SK-N-SH (cell line): ENCODE measurements around the gene MEGF6. TPM values are rescaled to one million over a fixed set of nuclear protein-coding genes. Genes with fewer than 3 reads are reported as not detected.

Experiments
- CTCF ChIA-PET: fragments of 300-600, 350-600 bp; formaldehyde crosslinking; extraction: SDS; loops from one replicate; lab custom pipeline; 2021; lab: Yijun Ruan, JAX
- POLR2A ChIA-PET: fragments of 350-600 bp; sonication (Branson Sonifier 250); formaldehyde crosslinking; extraction: SDS; loops from one replicate; lab custom pipeline; 2020; ENCODE audit warnings: antibody characterized with exemption, inconsistent platforms; lab: Yijun Ruan, JAX
- DNase-seq: peaks from one replicate; pipeline ENCODE4 v3.0.0; 2012
- H2AFZ ChIP-seq: fragments of 200-600 bp; sonication (generic); 2 replicates; pipeline ENCODE4 v1.8.1; 2016; ENCODE audit warnings: antibody characterized with exemption, mild to moderate bottlenecking, low read depth
- H3F3A ChIP-seq: fragments of 200-600 bp; sonication (generic); replicated peaks from 2 replicates; pipeline ENCODE3; 2016; ENCODE audit warnings: antibody characterized with exemption, mild to moderate bottlenecking; ENCODE audit not compliant: insufficient read depth
- H3K27ac ChIP-seq, 2 experiments: fragments of 200-500 bp in 1 of 2; fragments of 200-600 bp in 1 of 2; sonication (Bioruptor generic) in 1 of 2; sonication (generic), shearing (Covaris generic) in 1 of 2; 2 replicates each; pipeline versions ENCODE4 v1.5.1 to v1.6.1; 2014 to 2016; ENCODE audit warnings: low read depth in 2 of 2, inconsistent platforms in 1 of 2, low read length in 1 of 2, mild to moderate bottlenecking in 1 of 2, mixed read lengths in 1 of 2
- H3K27me3 ChIP-seq: fragments of 200-600 bp; sonication (generic), shearing (Covaris generic); 2 replicates; pipeline ENCODE4 v1.6.1; 2016; ENCODE audit warnings: mixed run types; ENCODE audit not compliant: insufficient read depth
- H3K36me3 ChIP-seq, 2 experiments: fragments of 200-500 bp in 1 of 2; fragments of 200-600 bp in 1 of 2; sonication (Bioruptor generic) in 1 of 2; sonication (generic) in 1 of 2; replicated peaks in 1 of 2; 2 replicates each; pipeline versions ENCODE3 to v1.5.1; 2014 to 2016; ENCODE audit warnings: low read length in 1 of 2, mild to moderate bottlenecking in 1 of 2; ENCODE audit not compliant: insufficient read depth in 2 of 2, control insufficient read depth in 1 of 2
- H3K4me1 ChIP-seq, 2 experiments: fragments of 200-500 bp in 1 of 2; fragments of 200-600 bp in 1 of 2; sonication (Bioruptor generic) in 1 of 2; sonication (generic), shearing (Covaris generic) in 1 of 2; 2 replicates each; pipeline versions ENCODE4 v1.5.1 to v1.6.1; 2014 to 2016; ENCODE audit warnings: low read depth in 1 of 2, low read length in 1 of 2, mixed run types in 1 of 2; ENCODE audit not compliant: insufficient read depth in 2 of 2, control insufficient read depth in 1 of 2
- H3K4me2 ChIP-seq: fragments of 200-600 bp; sonication (generic), shearing (Covaris generic); 2 replicates; pipeline ENCODE4 v1.6.1; 2017; ENCODE audit warnings: mixed run types
- H3K4me3 ChIP-seq, 2 experiments: fragments of 200-500 bp in 1 of 2; fragments of 200-600 bp in 1 of 2; sonication (Bioruptor generic) in 1 of 2; sonication (generic), shearing (Covaris generic) in 1 of 2; 2 replicates each; pipeline versions ENCODE4 v1.5.1 to v1.8.1; 2014 to 2016; ENCODE audit warnings: low read depth in 2 of 2, inconsistent platforms in 1 of 2, low read length in 1 of 2, mild to moderate bottlenecking in 1 of 2, mixed read lengths in 1 of 2, moderate library complexity in 1 of 2
- H3K79me2 ChIP-seq: fragments of 200-600 bp; sonication (generic); 2 replicates; pipeline ENCODE4 v1.8.1; 2017; ENCODE audit warnings: mild to moderate bottlenecking; ENCODE audit not compliant: insufficient read depth
- H3K9ac ChIP-seq: fragments of 200-600 bp; sonication (generic); 2 replicates; pipeline ENCODE4 v1.6.1; 2017; ENCODE audit warnings: mixed run types
- H3K9me2 ChIP-seq: fragments of 200-600 bp; sonication (generic); 2 replicates; pipeline ENCODE4 v1.6.1; 2017; ENCODE audit warnings: mixed run types
- H3K9me3 ChIP-seq: fragments of 200-600 bp; sonication (generic); 2 replicates; pipeline ENCODE4 v1.6.1; 2017; ENCODE audit warnings: mixed run types, mild to moderate bottlenecking, moderate library complexity
- H4K20me1 ChIP-seq: fragments of 200-600 bp; sonication (generic); 2 replicates; pipeline ENCODE4 v1.6.1; 2017; ENCODE audit warnings: mild to moderate bottlenecking, mixed run types; ENCODE audit not compliant: insufficient read depth
- CHD2 ChIP-seq: fragments of 150-350 bp; IDR thresholded peaks from 2 replicates; pipeline ENCODE4 v1.6.1; 2018; ENCODE audit warnings: low read length; ENCODE audit not compliant: partially characterized antibody
- CTCF ChIP-seq: fragments of 200-600 bp; sonication (generic); IDR thresholded peaks from 2 replicates; pipeline ENCODE4 v1.6.1; 2017; ENCODE audit warnings: antibody characterized with exemption, mild to moderate bottlenecking, moderate library complexity
- ELF1 ChIP-seq: IDR thresholded peaks from 2 replicates; pipeline ENCODE4 v1.4.0; 2012
- EZH2phosphoT487 ChIP-seq: fragments of 200-600 bp; sonication (generic); IDR thresholded peaks from 2 replicates; pipeline ENCODE4 v1.6.1; 2017; ENCODE audit warnings: low read depth, mixed run types, mild to moderate bottlenecking, antibody characterized with exemption, moderate library complexity, borderline replicate concordance
- GATA2 ChIP-seq: sonication (generic); formaldehyde crosslinking; IDR thresholded peaks from 2 replicates; pipeline ENCODE4 v1.5.0; 2020; ENCODE audit warnings: mild to moderate bottlenecking, missing genetic modification reagents
- IRF3 ChIP-seq: fragments of 150-350 bp; IDR thresholded peaks from 2 replicates; pipeline ENCODE4 v1.6.1; 2016; ENCODE audit warnings: mild to moderate bottlenecking, low read depth, low read length
- JUND ChIP-seq: IDR thresholded peaks from 2 replicates; pipeline ENCODE4 v1.4.0; 2012
- MAX ChIP-seq: IDR thresholded peaks from 2 replicates; pipeline ENCODE4 v1.4.0; 2012; ENCODE audit warnings: low read depth
- MEF2A ChIP-seq: IDR thresholded peaks from 2 replicates; pipeline ENCODE4 v1.4.0; 2012; ENCODE audit warnings: low read depth, borderline replicate concordance
- MXI1 ChIP-seq: IDR thresholded peaks from 2 replicates; pipeline ENCODE4 v1.6.1; 2012; ENCODE audit warnings: mild to moderate bottlenecking, low read depth, low read length, improper control_type of control experiment
- PBX3 ChIP-seq: IDR thresholded peaks from 2 replicates; pipeline ENCODE4; 2012
- POLR2AphosphoS5 ChIP-seq: IDR thresholded peaks from 2 replicates; pipeline ENCODE4 v1.6.1; 2012; ENCODE audit warnings: low read depth, low read length
- REST ChIP-seq: IDR thresholded peaks from 2 replicates; pipeline ENCODE4 v1.6.1; 2012; ENCODE audit warnings: mild to moderate bottlenecking, low read depth, low read length, moderate library complexity
- RXRA ChIP-seq: IDR thresholded peaks from 2 replicates; pipeline ENCODE4 v1.4.0; 2012; ENCODE audit warnings: low read depth, mild to moderate bottlenecking, borderline replicate concordance
- SIN3A ChIP-seq: IDR thresholded peaks from 2 replicates; pipeline ENCODE4 v1.6.1; 2012; ENCODE audit warnings: low read depth, mild to moderate bottlenecking, low read length, moderate library complexity, borderline replicate concordance
- TCF12 ChIP-seq: IDR thresholded peaks from 2 replicates; pipeline ENCODE4 v1.4.0; 2012
- USF2 ChIP-seq: fragments of 150-350 bp; IDR thresholded peaks from 2 replicates; pipeline ENCODE4 v1.6.1; 2017; ENCODE audit warnings: antibody characterized with exemption, low read length, low read depth, borderline replicate concordance
- YY1 ChIP-seq: IDR thresholded peaks from 2 replicates; pipeline ENCODE4 v1.4.0; 2012; ENCODE audit warnings: low read depth, mild to moderate bottlenecking
- WGBS: methylation state at CpG from one replicate; pipeline ENCODE4 v1.1.6; 2017; ENCODE audit warnings: low lambda C conversion rate; 5-methylcytosine and 5-hydroxymethylcytosine counted together
- polyA plus RNA-seq, 3 experiments: library from polyadenylated mRNA; depleted of rRNA; stranded (reverse); fragments of >200 nt; gene quantifications; 2 replicates each; pipeline ENCODE4 v1.2.3, GENCODE V29; 2012

The MEGF6 gene
- polyA plus RNA-seq, 1 of the 3 experiments (the other 2 are of a cell fraction): 7.6 TPM

GRCh38 chr1:3556336-3556735, 55.0 kb downstream of the MEGF6 start:
- no peak overlapping the region for H2AFZ ChIP-seq
- no peak overlapping the region for H3K4me2 ChIP-seq
- H3K27me3 ChIP-seq: no peaks in the 10 kb centered on the region
- no peak overlapping the region for H3K4me3 ChIP-seq
- ChIA-PET POLR2A (no interaction called here), CTCF (interaction anchor here (1.6 to 10.4 kb wide), 5 partner anchors 10 to 103 kb away, joined by 5 to 78 read pairs (median 18); partner anchors contain the start of gene ARHGEF16)
- H3K9me3 ChIP-seq: no peaks in the 10 kb centered on the region
- no peak overlapping the region for H3K27ac ChIP-seq
- WGBS: 67% methylated on average over 7 of the region's 17 CpGs
- H3K36me3 ChIP-seq: no peaks in the 10 kb centered on the region
- no peaks in the 10 kb centered on the region for H4K20me1 ChIP-seq
- no peak overlapping the region for H3K9ac ChIP-seq
- H3K79me2 ChIP-seq: no peaks in the 10 kb centered on the region
- no peak for DNase-seq
- H3K4me1 ChIP-seq: peaks cover 0 to 35% of the 10 kb centered on the region in 2 experiments; a peak in 1 of 4 replicates
- H3K9me2 ChIP-seq: no peaks in the 10 kb centered on the region
- no peaks in the 10 kb centered on the region for H3F3A ChIP-seq
- TF ChIP-seq IRF3 (no peak), USF2 (no peak), JUND (no peak), EZH2phosphoT487 (no peak), MXI1 (no peak), POLR2AphosphoS5 (no peak), GATA2 (CRISPR knock-in tag) (no peak), MAX (no peak), ELF1 (no peak), SIN3A (no peak), MEF2A (no peak), CHD2 (no peak), RXRA (no peak)

- H3F3A ChIP-seq: no peaks in the 10 kb centered on the region
- no peak for DNase-seq
- H3K9me3 ChIP-seq: no peaks in the 10 kb centered on the region
- no peaks in the 10 kb centered on the region for H4K20me1 ChIP-seq
- ChIA-PET POLR2A (no interaction called here), CTCF (interaction anchor here (1.0 to 10.4 kb wide), 7 partner anchors 11 to 102 kb away, joined by 3 to 78 read pairs (median 13); partner anchors contain the start of gene ARHGEF16)
- no peaks in the 10 kb centered on the region for H3K36me3 ChIP-seq
- H3K9ac ChIP-seq: no peak overlapping the region
- WGBS: 60% methylated on average over 16 of the region's 25 CpGs
- no peaks in the 10 kb centered on the region for H3K27me3 ChIP-seq
- no peak overlapping the region for H3K4me3 ChIP-seq
- no peaks in the 10 kb centered on the region for H3K9me2 ChIP-seq
- H2AFZ ChIP-seq: no peak overlapping the region
- no peaks in the 10 kb centered on the region for H3K79me2 ChIP-seq
- peaks cover 0 to 45% of the 10 kb centered on the region in 2 experiments; a peak in 1 of 4 replicates for H3K4me1 ChIP-seq
- H3K27ac ChIP-seq: no peak overlapping the region
- H3K4me2 ChIP-seq: no peak overlapping the region
- TF ChIP-seq REST: no peak
- no peak for TF ChIP-seq TCF12
- TF ChIP-seq MXI1: no peak
- TF ChIP-seq YY1: no peak
- TF ChIP-seq PBX3: no peak
- TF ChIP-seq CTCF: no peak
Observed at GRCh38 chr1:3555131-3555920, 56.0 kb downstream of the MEGF6 start.
